GM23248 (cell line): ENCODE measurements around the gene ABCG4.

ENCODE experiments used
- EZH2 ChIP-seq: fragments of 200-600 bp; sonication (generic); IDR thresholded peaks from 2 replicates; pipeline ENCODE4 v1.6.1; 2018; ENCODE audit warnings: antibody characterized with exemption, mild to moderate bottlenecking; ENCODE audit not compliant: insufficient read depth, poor library complexity, severe bottlenecking
- EZH2phosphoT487 ChIP-seq: fragments of 200-600 bp; sonication (generic); IDR thresholded peaks from 2 replicates; pipeline ENCODE4 v1.6.1; 2018; ENCODE audit warnings: antibody characterized with exemption, moderate library complexity, mild to moderate bottlenecking, low read depth; ENCODE audit not compliant: insufficient read depth

DNA sequence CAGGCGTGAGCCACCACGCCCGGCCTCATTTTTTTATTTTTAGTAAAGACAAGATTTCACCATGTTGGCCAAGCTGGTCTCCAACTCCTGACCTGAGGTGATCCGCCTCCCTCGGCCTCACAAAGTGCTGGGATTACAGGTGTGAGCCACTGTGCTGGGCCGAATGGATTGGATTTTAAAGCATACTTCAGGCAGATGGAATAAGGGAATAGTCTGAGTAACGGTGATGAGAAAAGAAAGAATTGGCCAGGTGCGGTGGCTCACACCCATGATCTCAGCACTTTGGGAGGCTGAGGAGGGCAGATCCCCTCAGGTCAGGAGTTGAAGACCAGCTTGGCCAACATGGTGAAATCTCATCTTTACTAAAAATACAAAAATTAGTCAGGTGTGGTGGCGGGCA is 55.2 kb downstream of the ABCG4 start:
- no peak for TF ChIP-seq EZH2
- TF ChIP-seq EZH2phosphoT487, result no peak
